Endothelial cell (in vitro differentiated cells): ENCODE data around the gene LIN7A. TPM values are rescaled to one million over a fixed set of nuclear protein-coding genes. Genes with fewer than 3 reads are reported as not detected.

Experiments used
- DNase-seq: peaks from one replicate; pipeline ENCODE4 v3.0.0; 2021; ENCODE audit warnings: low spot score
- H3K27ac Mint-ChIP-seq: one replicate; pipeline ENCODE4 v1.8.0; 2021; ENCODE audit warnings: mixed read lengths, inconsistent platforms; ENCODE audit not compliant: unreplicated experiment
- H3K27me3 Mint-ChIP-seq: one replicate; pipeline ENCODE4 v1.8.0; 2021; ENCODE audit warnings: mild to moderate bottlenecking, moderate library complexity, mixed read lengths, inconsistent platforms; ENCODE audit not compliant: unreplicated experiment
- H3K36me3 Mint-ChIP-seq: one replicate; pipeline ENCODE4 v1.8.0; 2021; ENCODE audit warnings: mild to moderate bottlenecking, low read depth, mixed read lengths, inconsistent platforms; ENCODE audit not compliant: unreplicated experiment
- H3K4me1 Mint-ChIP-seq: one replicate; pipeline ENCODE4 v1.8.0; 2021; ENCODE audit warnings: mild to moderate bottlenecking, mixed read lengths, inconsistent platforms; ENCODE audit not compliant: unreplicated experiment
- H3K4me3 Mint-ChIP-seq: one replicate; pipeline ENCODE4 v1.8.0; 2021; ENCODE audit warnings: mild to moderate bottlenecking, mixed read lengths, inconsistent platforms; ENCODE audit not compliant: unreplicated experiment
- H3K9me3 Mint-ChIP-seq: one replicate; pipeline ENCODE4 v1.8.0; 2021; ENCODE audit warnings: mixed read lengths, inconsistent platforms; ENCODE audit not compliant: unreplicated experiment
- CTCF ChIP-seq: fragments of 200-600 bp; sonication (generic); IDR thresholded peaks from one replicate; pipeline ENCODE4 v1.5.0; 2021; ENCODE audit warnings: antibody characterized with exemption; ENCODE audit not compliant: unreplicated experiment
- total RNA-seq: library from RNA; stranded (reverse); fragmentation: NEBNext Ultra II Directional; extraction: Animal tissue kit (Norgen Biotek cat#: 25700); gene quantifications from one replicate; pipeline ENCODE4 v1.2.1, GENCODE V29; 2021; ENCODE audit not compliant: unreplicated experiment

The LIN7A gene
- total RNA-seq, 1 donor from 2014 or later = 34.0 TPM

DNA sequence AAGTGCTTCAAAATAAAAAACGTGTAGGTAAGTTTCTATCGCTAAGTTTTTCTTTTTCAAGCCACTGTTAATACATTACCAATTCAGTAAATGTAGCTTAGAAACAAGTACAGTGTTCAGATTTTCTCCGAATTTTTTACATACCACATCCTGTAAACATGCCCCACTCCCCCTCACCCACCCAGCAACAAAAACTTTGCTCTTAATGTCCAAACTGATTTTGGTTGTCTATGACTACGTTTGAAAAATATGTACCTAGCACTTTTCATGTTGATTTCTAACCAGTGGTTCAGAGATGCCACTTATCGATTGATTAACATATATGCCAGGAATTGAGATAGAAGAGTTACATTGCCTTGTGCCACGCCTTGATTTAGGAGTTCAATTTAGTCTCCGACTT is 663 bp upstream of the LIN7A start:
- TF ChIP-seq CTCF = no peak
- no peaks in the 10 kb centered on the region for H3K9me3 Mint-ChIP-seq
- H3K27ac Mint-ChIP-seq = no peak overlapping the region
- DNase-seq = no peak
- H3K4me1 Mint-ChIP-seq = peaks cover 12% of the 10 kb centered on the region
- no peaks in the 10 kb centered on the region for H3K36me3 Mint-ChIP-seq
- peaks cover 3% of the 10 kb centered on the region for H3K27me3 Mint-ChIP-seq
- peak overlapping the region; percentile 98 for H3K4me3 Mint-ChIP-seq

DNA sequence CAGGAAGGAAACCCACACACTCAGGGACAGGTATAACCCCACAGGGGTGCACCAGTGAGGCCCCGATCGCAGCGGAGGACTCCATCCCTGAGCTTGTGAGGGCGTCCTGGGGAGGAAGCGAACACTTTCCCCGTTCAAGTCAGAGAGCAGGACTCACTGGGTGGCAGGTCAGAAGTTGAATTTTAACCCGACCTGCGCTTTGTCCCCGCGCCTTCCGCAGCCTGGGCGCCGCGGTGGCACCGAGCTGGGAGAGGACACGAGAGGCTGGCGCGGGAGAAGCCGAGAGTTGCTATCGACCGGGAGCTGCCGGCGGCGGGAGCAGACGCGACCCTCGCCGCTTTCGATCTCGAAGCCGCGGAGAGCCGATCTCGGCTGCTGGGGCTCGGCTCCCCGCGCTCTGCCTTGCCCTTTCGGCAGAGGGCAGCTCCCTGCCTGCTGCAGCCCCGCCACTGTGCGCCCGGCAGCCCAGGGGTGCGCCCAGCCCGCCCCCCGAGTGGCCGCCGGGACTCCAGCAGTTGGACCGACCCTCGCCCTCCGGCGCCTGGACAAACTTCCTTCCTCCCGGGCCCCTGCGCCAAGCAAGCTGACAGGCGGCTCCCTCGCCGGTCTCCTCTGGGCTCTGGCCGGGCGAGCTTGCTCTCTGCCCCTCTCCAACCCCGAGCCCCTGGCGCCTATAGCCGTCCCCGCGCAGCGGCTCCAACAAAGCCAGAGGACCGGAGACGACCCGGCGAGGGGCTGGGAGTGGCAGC is 918 bp downstream of the LIN7A start:
- no peak for TF ChIP-seq CTCF
- Mint-ChIP-seq H3K36me3 (no peaks in the 10 kb centered on the region), H3K4me3 (peak overlapping the region; percentile 98), H3K27me3 (peaks cover 3% of the 10 kb centered on the region), H3K9me3 (no peaks in the 10 kb centered on the region), H3K4me1 (peaks cover 12% of the 10 kb centered on the region), H3K27ac (peak overlapping the region; percentile 30)
- peak; percentile 65 for DNase-seq

- no peaks in the 10 kb centered on the region for H3K36me3 Mint-ChIP-seq
- H3K27ac Mint-ChIP-seq = peak overlapping the region; percentile 30
- TF ChIP-seq CTCF = no peak
- peak overlapping the region; percentile 97 for H3K4me3 Mint-ChIP-seq
- no peak for DNase-seq
- H3K27me3 Mint-ChIP-seq = peaks cover 3% of the 10 kb centered on the region
- H3K4me1 Mint-ChIP-seq = peaks cover 12% of the 10 kb centered on the region
- H3K9me3 Mint-ChIP-seq = no peaks in the 10 kb centered on the region
These were observed 1.4 kb downstream of the LIN7A start for GRCh38 chr12:80936353-80936641.

DNA sequence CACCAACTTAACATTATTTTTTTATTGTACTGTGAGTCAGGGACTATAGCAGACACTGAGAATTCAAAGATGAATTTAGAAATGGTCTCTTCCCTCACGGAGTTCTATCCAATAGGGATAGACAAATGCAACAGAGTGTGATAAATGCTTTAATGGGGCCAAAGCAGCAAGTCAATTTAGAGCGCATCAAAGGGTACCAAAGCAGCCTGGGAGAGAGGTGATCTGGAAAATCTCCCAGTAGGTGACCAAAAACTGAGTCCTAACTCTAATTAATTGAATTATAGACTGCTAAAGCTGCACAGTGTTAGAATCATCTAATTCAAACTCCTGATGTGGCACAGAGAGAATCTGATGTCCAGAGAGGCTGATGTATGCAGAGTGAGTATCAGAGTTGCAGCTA is 2.6 kb downstream of the LIN7A start:
- Mint-ChIP-seq H3K9me3 (no peaks in the 10 kb centered on the region), H3K27me3 (peaks cover 3% of the 10 kb centered on the region)

More for the DNA sequence above, 2.6 kb downstream of the LIN7A start:
- Mint-ChIP-seq H3K27ac (no peak overlapping the region), H3K36me3 (no peaks in the 10 kb centered on the region), H3K4me3 (no peak overlapping the region), H3K4me1 (peaks cover 12% of the 10 kb centered on the region)
- no peak for DNase-seq
- TF ChIP-seq CTCF = no peak
